ENCODE measurements around the gene SF3A1.

The SF3A1 gene

GRCh38 chr22:30321461-30321860 lies 35.2 kb downstream of the SF3A1 start:
- no CpG with 5 or more reads among the region's 2 CpGs for WGBS, 2 donors (ENCODE audit: extremely low coverage in 2 of 2, insufficient read length in 2 of 2, insufficient replicate concordance in 1 of 2)
- Histone ChIP-seq H3K36me3 (replicated peaks in 1 of 2; ENCODE audit: control insufficient read depth in 2 of 2, insufficient read depth in 2 of 2, low read length in 2 of 2) (no peaks in the 10 kb centered on the region), H2AFZ (ENCODE audit: low read length) (no peak overlapping the region), H2AK5ac (ENCODE audit: low read depth, low read length) (no peak overlapping the region), H3K18ac (ENCODE audit: low read length) (no peak overlapping the region), H3K4me1 (ENCODE audit: control insufficient read depth in 2 of 2, insufficient read depth in 1 of 2, low read depth in 1 of 2, low read length in 2 of 2) (peaks cover 9% of the 10 kb centered on the region in 2 donors), H3K4me2 (ENCODE audit: insufficient read depth, low read length, poor library complexity, severe bottlenecking) (no peak overlapping the region), H3K9me3 (replicated peaks in 1 of 2; ENCODE audit: control insufficient read depth in 2 of 2, insufficient read depth in 1 of 2, low read depth in 1 of 2, low read length in 2 of 2) (no peaks in the 10 kb centered on the region), H3K23ac (ENCODE audit: low read depth, low read length, poor library complexity) (no peak overlapping the region), H4K8ac (ENCODE audit: low read depth, low read length) (no peak overlapping the region), H3K4ac (ENCODE audit: low read length) (no peak overlapping the region), H3K79me1 (ENCODE audit: low read depth, low read length) (no peaks in the 10 kb centered on the region), H3K4me3 (ENCODE audit: low read length in 2 of 2) (no peak overlapping the region), H3K27me3 (ENCODE audit: control insufficient read depth in 3 of 3, insufficient read depth in 3 of 3, low read depth in 1 of 3, low read length in 3 of 3) (no peaks in the 10 kb centered on the region), H4K91ac (ENCODE audit: low read depth, low read length, poor library complexity) (no peak overlapping the region), H3K9ac (ENCODE audit: low read depth, low read length, poor library complexity) (no peak overlapping the region), H2BK15ac (ENCODE audit: low read length) (no peak overlapping the region), H2BK5ac (ENCODE audit: low read length) (no peak overlapping the region), H3K27ac (replicated peaks; ENCODE audit: low read length) (no peak overlapping the region), H2BK120ac (ENCODE audit: low read depth, low read length) (no peak overlapping the region), H2BK12ac (ENCODE audit: low read length) (no peak overlapping the region), H3K14ac (ENCODE audit: low read length) (no peak overlapping the region)
- no peak for DNase-seq (ENCODE audit: low spot score)

DNA sequence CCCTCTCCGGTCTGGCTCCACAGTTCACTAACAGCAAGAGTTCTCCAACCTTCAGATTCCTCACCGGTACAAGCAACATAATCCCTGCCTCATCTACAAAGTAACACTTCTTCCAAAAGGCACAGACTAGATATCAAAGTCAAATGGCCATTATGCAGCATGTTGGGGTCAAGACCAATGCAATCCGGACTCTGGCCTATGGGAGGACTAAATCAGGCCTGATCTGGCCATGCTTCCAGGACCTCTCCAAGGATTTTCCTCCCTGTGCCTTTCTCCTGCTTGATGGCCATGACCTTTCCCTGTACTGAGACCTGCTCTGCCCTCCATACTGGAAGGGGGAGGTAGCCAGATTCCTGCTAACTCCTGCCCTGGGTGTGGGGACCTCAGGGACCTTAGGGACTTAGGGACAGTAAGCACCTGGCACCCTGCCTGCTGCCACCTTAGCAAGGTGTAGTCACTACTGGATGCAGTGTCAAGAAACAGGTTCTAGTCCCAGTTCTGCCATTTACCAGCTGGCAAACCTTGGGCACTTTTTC lies 36.6 kb downstream of the SF3A1 start:
- Histone ChIP-seq H2BK120ac (ENCODE audit: low read depth, low read length) (no peak overlapping the region), H2AFZ (ENCODE audit: low read length) (no peak overlapping the region), H3K9me3 (replicated peaks in 1 of 2; ENCODE audit: control insufficient read depth in 2 of 2, insufficient read depth in 1 of 2, low read depth in 1 of 2, low read length in 2 of 2) (no peaks in the 10 kb centered on the region), H2BK5ac (ENCODE audit: low read length) (no peak overlapping the region), H4K91ac (ENCODE audit: low read depth, low read length, poor library complexity) (no peak overlapping the region), H3K27ac (replicated peaks; ENCODE audit: low read length) (no peak overlapping the region), H3K79me1 (ENCODE audit: low read depth, low read length) (no peaks in the 10 kb centered on the region), H3K36me3 (replicated peaks in 1 of 2; ENCODE audit: control insufficient read depth in 2 of 2, insufficient read depth in 2 of 2, low read length in 2 of 2) (no peaks in the 10 kb centered on the region), H3K27me3 (ENCODE audit: control insufficient read depth in 3 of 3, insufficient read depth in 3 of 3, low read depth in 1 of 3, low read length in 3 of 3) (no peaks in the 10 kb centered on the region), H4K8ac (ENCODE audit: low read depth, low read length) (no peak overlapping the region), H3K4me3 (ENCODE audit: low read length in 2 of 2) (no peak overlapping the region), H3K4me1 (ENCODE audit: control insufficient read depth in 2 of 2, insufficient read depth in 1 of 2, low read depth in 1 of 2, low read length in 2 of 2) (peaks cover 0 to under 1% of the 10 kb centered on the region in 2 donors), H3K23ac (ENCODE audit: low read depth, low read length, poor library complexity) (no peak overlapping the region), H3K14ac (ENCODE audit: low read length) (no peak overlapping the region), H3K4me2 (ENCODE audit: insufficient read depth, low read length, poor library complexity, severe bottlenecking) (no peak overlapping the region), H2BK15ac (ENCODE audit: low read length) (no peak overlapping the region), H2AK5ac (ENCODE audit: low read depth, low read length) (no peak overlapping the region), H3K18ac (ENCODE audit: low read length) (no peak overlapping the region), H3K4ac (ENCODE audit: low read length) (no peak overlapping the region), H2BK12ac (ENCODE audit: low read length) (no peak overlapping the region), H3K9ac (ENCODE audit: low read depth, low read length, poor library complexity) (no peak overlapping the region)
- DNase-seq (ENCODE audit: low spot score): no peak
- no CpG with 5 or more reads among the region's 3 CpGs for WGBS, 2 donors (ENCODE audit: extremely low coverage in 2 of 2, insufficient read length in 2 of 2, insufficient replicate concordance in 1 of 2)

GRCh38 chr22:30318799-30319419 lies 37.8 kb downstream of the SF3A1 start:
- WGBS, 2 donors (ENCODE audit: extremely low coverage in 2 of 2, insufficient read length in 2 of 2, insufficient replicate concordance in 1 of 2): no CpG with 5 or more reads among the region's 7 CpGs
- H4K8ac ChIP-seq (ENCODE audit: low read depth, low read length): no peak overlapping the region

GRCh38 chr22:30317778-30318177 lies 38.9 kb downstream of the SF3A1 start:
- Histone ChIP-seq H3K27ac (replicated peaks; ENCODE audit: low read length) (no peak overlapping the region), H4K91ac (ENCODE audit: low read depth, low read length, poor library complexity) (no peak overlapping the region), H3K4me3 (ENCODE audit: low read length in 2 of 2) (no peak overlapping the region), H4K8ac (ENCODE audit: low read depth, low read length) (no peak overlapping the region), H2AK5ac (ENCODE audit: low read depth, low read length) (no peak overlapping the region), H3K14ac (ENCODE audit: low read length) (no peak overlapping the region), H3K9me3 (replicated peaks in 1 of 2; ENCODE audit: control insufficient read depth in 2 of 2, insufficient read depth in 1 of 2, low read depth in 1 of 2, low read length in 2 of 2) (no peaks in the 10 kb centered on the region), H2BK12ac (ENCODE audit: low read length) (no peak overlapping the region), H3K4ac (ENCODE audit: low read length) (no peak overlapping the region), H3K79me1 (ENCODE audit: low read depth, low read length) (no peaks in the 10 kb centered on the region), H3K18ac (ENCODE audit: low read length) (no peak overlapping the region), H3K23ac (ENCODE audit: low read depth, low read length, poor library complexity) (no peak overlapping the region), H3K4me2 (ENCODE audit: insufficient read depth, low read length, poor library complexity, severe bottlenecking) (no peak overlapping the region), H3K27me3 (ENCODE audit: control insufficient read depth in 3 of 3, insufficient read depth in 3 of 3, low read depth in 1 of 3, low read length in 3 of 3) (no peaks in the 10 kb centered on the region), H2BK120ac (ENCODE audit: low read depth, low read length) (no peak overlapping the region), H2BK5ac (ENCODE audit: low read length) (no peak overlapping the region), H3K4me1 (ENCODE audit: control insufficient read depth in 2 of 2, insufficient read depth in 1 of 2, low read depth in 1 of 2, low read length in 2 of 2) (no peaks in the 10 kb centered on the region), H2AFZ (ENCODE audit: low read length) (no peak overlapping the region), H2BK15ac (ENCODE audit: low read length) (no peak overlapping the region), H3K9ac (ENCODE audit: low read depth, low read length, poor library complexity) (no peak overlapping the region), H3K36me3 (replicated peaks in 1 of 2; ENCODE audit: control insufficient read depth in 2 of 2, insufficient read depth in 2 of 2, low read length in 2 of 2) (no peaks in the 10 kb centered on the region)
- WGBS, 2 donors (ENCODE audit: extremely low coverage in 2 of 2, insufficient read length in 2 of 2, insufficient replicate concordance in 1 of 2): no CpG with 5 or more reads among the region's 1 CpG
- no peak for DNase-seq (ENCODE audit: low spot score)

More at GRCh38 chr22:30318799-30319419, 37.8 kb downstream of the SF3A1 start:
- Histone ChIP-seq H3K36me3 (replicated peaks in 1 of 2; ENCODE audit: control insufficient read depth in 2 of 2, insufficient read depth in 2 of 2, low read length in 2 of 2) (no peaks in the 10 kb centered on the region), H3K27me3 (ENCODE audit: control insufficient read depth in 3 of 3, insufficient read depth in 3 of 3, low read depth in 1 of 3, low read length in 3 of 3) (no peaks in the 10 kb centered on the region), H4K91ac (ENCODE audit: low read depth, low read length, poor library complexity) (no peak overlapping the region), H2BK5ac (ENCODE audit: low read length) (no peak overlapping the region), H3K9me3 (replicated peaks in 1 of 2; ENCODE audit: control insufficient read depth in 2 of 2, insufficient read depth in 1 of 2, low read depth in 1 of 2, low read length in 2 of 2) (no peaks in the 10 kb centered on the region), H3K14ac (ENCODE audit: low read length) (no peak overlapping the region), H2AK5ac (ENCODE audit: low read depth, low read length) (no peak overlapping the region), H3K4me2 (ENCODE audit: insufficient read depth, low read length, poor library complexity, severe bottlenecking) (no peak overlapping the region), H3K18ac (ENCODE audit: low read length) (no peak overlapping the region), H2AFZ (ENCODE audit: low read length) (no peak overlapping the region), H2BK120ac (ENCODE audit: low read depth, low read length) (no peak overlapping the region), H3K9ac (ENCODE audit: low read depth, low read length, poor library complexity) (no peak overlapping the region), H2BK12ac (ENCODE audit: low read length) (no peak overlapping the region), H3K4me1 (ENCODE audit: control insufficient read depth in 2 of 2, insufficient read depth in 1 of 2, low read depth in 1 of 2, low read length in 2 of 2) (no peaks in the 10 kb centered on the region), H3K4ac (ENCODE audit: low read length) (no peak overlapping the region), H3K23ac (ENCODE audit: low read depth, low read length, poor library complexity) (no peak overlapping the region), H3K4me3 (ENCODE audit: low read length in 2 of 2) (no peak overlapping the region), H3K79me1 (ENCODE audit: low read depth, low read length) (no peaks in the 10 kb centered on the region), H2BK15ac (ENCODE audit: low read length) (no peak overlapping the region), H3K27ac (replicated peaks; ENCODE audit: low read length) (no peak overlapping the region)
- no peak for DNase-seq (ENCODE audit: low spot score)

Measured in neuronal stem cell (in vitro differentiated cells).